HG03521 (cell line): ENCODE measurements around the gene RCOR2.
A peak's percentile ranks its signal among the peaks of the same experiment; 100 is the strongest.
"Not testable (repeated sequence)": the region's sequence is repeated elsewhere in the genome, so short reads cannot be mapped to it uniquely, and the experiment has no call there.

Experiments used
- ATAC-seq: cut with Tn5 transposase; IDR thresholded peaks from one replicate; pipeline ENCODE4 v1.9.1; 2021; ENCODE audit warnings: mild to moderate bottlenecking, moderate library complexity; ENCODE audit not compliant: unreplicated experiment

The RCOR2 gene

DNA sequence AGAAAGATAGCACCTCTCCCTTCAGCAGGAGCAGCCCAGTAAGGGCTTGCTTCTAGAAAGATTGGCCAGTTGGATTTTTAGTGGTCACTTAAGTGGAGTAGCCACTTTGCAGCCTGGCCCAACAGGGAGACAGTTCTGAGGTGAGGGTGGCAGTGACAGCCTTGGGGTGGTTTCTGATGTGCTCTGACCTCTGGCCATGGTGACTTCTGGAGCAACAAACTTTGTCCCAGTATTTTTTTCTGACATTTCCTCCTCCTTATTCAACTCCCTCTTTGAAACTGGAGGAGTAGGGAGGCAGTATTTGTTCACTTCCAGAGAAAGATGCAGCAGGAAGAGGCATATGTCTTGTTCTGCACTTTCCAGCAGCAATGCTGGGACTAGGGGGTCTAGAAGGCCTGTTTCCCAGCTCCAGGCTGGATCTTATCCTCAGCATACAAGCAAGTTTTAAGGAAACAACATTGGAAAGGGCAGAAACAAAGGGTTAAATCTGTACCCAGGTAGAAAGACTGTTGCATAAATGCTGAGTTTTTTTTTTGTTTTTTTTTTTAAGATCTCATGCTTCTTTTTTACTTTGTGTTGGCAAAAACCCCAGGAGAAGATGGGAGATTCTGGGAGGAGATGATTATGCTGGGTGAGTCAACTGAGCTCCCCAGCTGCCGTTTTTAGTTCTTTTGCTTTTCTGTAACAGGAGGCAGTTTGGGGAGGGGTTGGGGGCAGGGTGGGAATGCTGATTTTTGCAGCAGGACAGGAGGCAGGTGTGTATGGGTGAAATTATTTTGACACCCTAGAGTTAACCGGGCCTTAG, 37.2 kb downstream of the RCOR2 start:
- ATAC-seq: no peak

- ATAC-seq: no peak
Measured at GRCh38 chr11:63877658-63878241, 39.2 kb downstream of the RCOR2 start.

GRCh38 chr11:63876616-63877015, 40.3 kb downstream of the RCOR2 start:
- no peak for ATAC-seq

DNA sequence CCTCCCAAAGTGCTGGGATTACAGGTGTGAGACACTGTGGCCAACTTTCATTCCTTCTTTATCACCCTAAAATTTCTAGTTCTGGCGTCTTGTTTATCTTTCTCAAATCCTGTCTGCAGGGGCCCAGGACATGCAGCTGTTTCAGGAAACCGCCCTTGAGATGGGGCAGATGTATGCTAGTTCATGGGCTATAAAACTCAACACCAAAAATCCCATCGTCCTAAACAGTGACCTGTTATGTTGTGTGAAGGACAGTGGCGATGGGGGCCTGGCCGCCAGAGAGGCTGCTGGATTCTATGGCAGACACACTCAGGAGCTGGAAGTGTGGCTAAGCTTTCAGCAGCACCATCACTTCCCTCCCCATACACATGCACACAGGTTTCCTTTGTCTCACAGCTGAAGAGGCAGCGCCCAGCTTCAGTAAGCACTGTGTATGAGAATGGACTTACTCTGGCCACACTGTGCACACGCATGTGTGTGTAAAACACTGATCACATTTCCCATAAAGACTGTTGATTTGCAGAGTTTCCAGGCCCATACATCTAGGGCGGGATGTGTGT, 41.4 kb downstream of the RCOR2 start:
- ATAC-seq: no peak

DNA sequence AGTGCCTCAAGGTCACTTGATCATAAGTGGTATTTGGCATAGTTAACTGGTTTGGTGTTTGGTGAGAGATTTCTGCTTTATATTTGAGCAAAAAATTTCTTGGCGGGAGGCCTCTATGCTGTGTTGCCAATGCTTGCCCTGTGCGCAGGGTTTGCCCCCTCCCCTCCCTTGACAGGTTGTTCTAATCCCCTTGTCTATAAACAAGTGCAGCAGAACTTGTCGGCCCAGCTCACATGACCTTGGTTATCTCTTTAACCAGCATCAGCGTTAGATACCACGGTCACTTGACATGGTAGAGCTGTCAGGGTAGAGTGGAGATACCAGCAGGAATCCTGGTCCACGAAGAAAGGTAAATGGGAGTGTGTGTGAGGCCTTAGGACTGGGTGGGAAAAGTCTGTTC, 42.5 kb downstream of the RCOR2 start:
- no peak for ATAC-seq

GRCh38 chr11:63873311-63873710, 43.7 kb downstream of the RCOR2 start:
- no peak for ATAC-seq

DNA sequence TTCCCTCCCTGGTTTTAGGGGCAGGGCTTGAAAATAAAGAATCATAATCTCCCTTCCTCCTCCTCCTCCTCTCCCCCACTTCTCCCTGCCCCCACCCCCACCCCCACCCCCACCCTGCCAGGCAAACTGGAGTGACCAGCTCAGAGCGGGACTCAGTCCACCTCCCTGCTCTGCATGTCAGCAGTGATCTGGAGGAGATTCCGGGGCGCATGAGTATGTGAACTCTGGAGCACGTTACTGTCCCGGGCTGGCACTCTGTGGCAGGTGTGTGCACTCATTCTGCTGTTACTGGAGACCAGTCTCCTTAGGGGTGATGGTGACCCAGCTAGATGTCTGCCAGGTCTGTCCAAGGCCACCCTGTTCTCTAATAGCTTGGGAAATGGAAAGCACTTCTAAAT, 44.2 kb downstream of the RCOR2 start:
- no peak for ATAC-seq

GRCh38 chr11:63871962-63872799, 44.8 kb downstream of the RCOR2 start:
- ATAC-seq: peak; percentile 86

- ATAC-seq: no peak
Measured at GRCh38 chr11:63870351-63871140, 46.4 kb downstream of the RCOR2 start.

DNA sequence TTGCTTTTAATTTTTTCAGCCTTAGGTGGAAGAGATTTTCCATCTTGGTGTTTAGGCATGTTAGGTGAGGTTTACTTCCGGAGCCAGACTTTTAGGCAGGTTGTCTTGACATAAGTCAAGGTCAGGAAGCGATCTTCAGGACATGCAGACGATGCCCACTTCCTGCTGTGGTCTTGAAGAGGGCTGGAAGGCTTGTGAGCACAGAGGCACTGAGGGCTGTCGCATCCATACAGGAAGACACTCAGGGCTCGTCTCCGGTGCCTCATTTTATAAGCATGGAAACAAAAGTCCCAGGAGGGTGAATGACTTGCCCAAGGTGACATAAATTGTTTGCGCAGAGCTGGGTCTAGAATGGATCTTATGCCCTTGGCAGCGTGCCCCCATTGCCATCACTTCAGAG, 47.3 kb downstream of the RCOR2 start:
- ATAC-seq: no peak

DNA sequence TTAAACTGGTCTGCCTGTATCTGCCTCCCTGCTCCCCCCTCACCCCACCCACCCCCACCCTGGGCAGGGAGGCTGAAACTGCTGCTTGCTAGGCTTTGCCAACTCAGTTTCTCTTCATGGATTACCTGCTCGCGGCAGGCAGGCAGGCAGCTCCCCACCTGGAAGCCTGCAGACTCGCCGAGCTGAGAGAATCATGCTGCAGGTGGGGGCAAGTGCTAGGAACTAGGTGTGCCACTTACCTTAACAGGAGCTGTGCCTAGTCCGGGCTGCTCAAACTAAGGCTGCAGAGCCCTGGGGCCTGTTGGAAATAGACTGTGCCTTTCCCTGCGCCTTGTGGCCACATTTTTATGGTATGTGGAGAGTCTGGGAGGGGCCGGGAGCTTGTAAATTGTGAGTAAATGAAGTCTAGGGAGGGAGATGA, 47.8 kb downstream of the RCOR2 start:
- ATAC-seq: no peak

- ATAC-seq: no peak
Measured at GRCh38 chr11:63868399-63869064, 48.4 kb downstream of the RCOR2 start.

DNA sequence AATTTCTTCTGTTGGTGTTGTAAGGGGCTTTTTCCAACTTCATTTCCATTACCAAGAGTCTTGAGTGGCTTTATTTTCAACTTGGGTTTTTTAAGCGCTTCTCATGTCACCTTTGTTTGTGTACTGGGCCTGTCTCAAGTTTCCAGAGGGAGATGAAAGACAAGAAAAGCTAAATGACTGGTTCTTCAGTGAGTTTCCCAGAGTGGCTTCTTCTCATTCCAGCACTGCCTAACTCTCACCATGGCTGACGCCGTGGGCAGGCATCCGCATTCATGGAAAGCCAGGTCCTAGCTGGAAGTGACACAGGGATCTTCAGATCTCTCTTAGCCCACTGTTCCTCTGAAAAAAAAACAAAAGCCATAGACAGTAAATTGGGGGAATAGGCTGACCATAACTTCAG, 49.5 kb downstream of the RCOR2 start:
- no peak for ATAC-seq

GRCh38 chr11:63866211-63866610, 50.8 kb downstream of the RCOR2 start:
- peak; percentile 77 for ATAC-seq

DNA sequence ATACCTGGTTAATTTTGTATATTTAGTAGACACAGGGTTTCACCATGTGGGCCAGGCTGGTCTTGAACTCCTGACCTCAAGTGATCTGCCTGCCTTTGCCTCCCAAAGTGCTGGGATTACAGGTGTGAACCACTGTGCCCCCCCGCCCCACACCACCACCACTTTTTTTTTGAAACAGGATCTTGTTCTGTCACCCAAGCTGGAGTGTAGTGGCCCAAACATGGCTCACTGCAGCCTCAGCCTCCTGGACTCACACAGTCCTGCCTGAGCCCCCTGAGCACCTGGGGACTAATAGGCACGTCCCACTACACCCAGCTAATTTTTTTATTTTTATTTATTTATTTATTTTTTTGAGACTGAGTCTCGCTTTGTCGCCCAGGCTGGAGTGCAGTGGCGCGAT, 53.3 kb downstream of the RCOR2 start:
- ATAC-seq: not testable (repeated sequence)

DNA sequence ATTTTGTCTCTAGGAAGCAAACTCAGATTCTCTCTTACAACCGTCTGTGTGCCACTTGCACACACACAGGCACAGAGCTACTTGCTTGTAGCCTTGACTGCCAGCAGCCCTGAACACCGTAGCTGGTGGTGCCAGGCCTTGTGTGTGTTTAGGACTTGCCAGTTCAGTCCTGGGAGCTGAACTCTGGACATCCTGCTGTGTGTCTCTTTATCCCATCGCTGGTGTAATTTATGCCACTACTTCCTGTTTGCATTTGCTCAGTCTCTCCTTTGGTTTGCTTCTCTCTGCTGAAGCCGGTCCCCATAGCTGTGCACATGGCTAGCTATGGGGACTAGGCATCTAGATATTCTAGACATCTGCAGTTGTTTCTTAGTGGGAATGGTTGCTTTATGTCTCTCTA, 54.0 kb downstream of the RCOR2 start:
- no peak for ATAC-seq
